ENCODE data around the gene FOSL1.

The FOSL1 gene

GRCh38 chr11:65865550-65866172, 34.5 kb downstream of the FOSL1 start:
- in situ Hi-C loops (cut with MboI; ENCODE audit: low sequenced_read_pairs): no loop called here

- in situ Hi-C loops (cut with MboI; ENCODE audit: low sequenced_read_pairs): no loop called here
Observed at GRCh38 chr11:65864706-65865471, 35.3 kb downstream of the FOSL1 start.

- in situ Hi-C loops (cut with MboI; ENCODE audit: low sequenced_read_pairs): no loop called here
Observed at GRCh38 chr11:65863889-65864705, 36.1 kb downstream of the FOSL1 start.

- in situ Hi-C loops (cut with MboI; ENCODE audit: low sequenced_read_pairs): no loop called here
Observed at GRCh38 chr11:65862941-65863888, 37.0 kb downstream of the FOSL1 start.

- in situ Hi-C loops (cut with MboI; ENCODE audit: low sequenced_read_pairs): no loop called here
Observed at GRCh38 chr11:65862191-65862735, 37.9 kb downstream of the FOSL1 start.

GRCh38 chr11:65861533-65862183, 38.5 kb downstream of the FOSL1 start:
- in situ Hi-C loops (cut with MboI; ENCODE audit: low sequenced_read_pairs): no loop called here

- in situ Hi-C loops (cut with MboI; ENCODE audit: low sequenced_read_pairs): no loop called here
Observed at GRCh38 chr11:65861165-65861505, 39.1 kb downstream of the FOSL1 start.

GRCh38 chr11:65860278-65861164, 39.7 kb downstream of the FOSL1 start, which contains the start of gene MUS81:
Gene MUS81, plus strand, starts transcription at chr11:65860433. Its CDS starts 321 bp downstream, at chr11:65860754.
- in situ Hi-C loops (cut with MboI; ENCODE audit: low sequenced_read_pairs): no loop called here

GRCh38 chr11:65859812-65860277, 40.3 kb downstream of the FOSL1 start:
- in situ Hi-C loops (cut with MboI; ENCODE audit: low sequenced_read_pairs): no loop called here

- in situ Hi-C loops (cut with MboI; ENCODE audit: low sequenced_read_pairs): no loop called here
Observed at GRCh38 chr11:65859095-65859811, 40.9 kb downstream of the FOSL1 start.

GRCh38 chr11:65858681-65859087, 41.5 kb downstream of the FOSL1 start:
- in situ Hi-C loops (cut with MboI; ENCODE audit: low sequenced_read_pairs): no loop called here

GRCh38 chr11:65857853-65858680, 42.1 kb downstream of the FOSL1 start, which contains the start of gene CFL1:
Gene CFL1, minus strand, starts transcription at chr11:65858180. Its CDS starts 81 bp downstream, at chr11:65858099.
- in situ Hi-C loops (cut with MboI; ENCODE audit: low sequenced_read_pairs): no loop called here

- in situ Hi-C loops (cut with MboI; ENCODE audit: low sequenced_read_pairs): no loop called here
Observed at GRCh38 chr11:65857500-65857852, 42.7 kb downstream of the FOSL1 start.

- in situ Hi-C loops (cut with MboI; ENCODE audit: low sequenced_read_pairs): no loop called here
Observed at GRCh38 chr11:65856689-65857499, 43.3 kb downstream of the FOSL1 start.

GRCh38 chr11:65855927-65856363, 44.2 kb downstream of the FOSL1 start:
- in situ Hi-C loops (cut with MboI; ENCODE audit: low sequenced_read_pairs): no loop called here

Measured in HL-60/S4 (cell line).